ENCODE results near the gene PDP2.
"Not testable (repeated sequence)": the region's sequence is repeated elsewhere in the genome, so short reads cannot be mapped to it uniquely, and the experiment has no call there.

Gene PDP2

GRCh38 chr16:66853261-66854139, 26.8 kb upstream of the PDP2 start:
- no peak for DNase-seq (ENCODE audit: low spot score)

- DNase-seq (ENCODE audit: low spot score): no peak
These were observed 24.1 kb upstream of the PDP2 start for GRCh38 chr16:66856184-66856730.

- DNase-seq (ENCODE audit: low spot score): no peak
These were observed 23.5 kb upstream of the PDP2 start for GRCh38 chr16:66856801-66857200.

GRCh38 chr16:66857437-66857836, 22.9 kb upstream of the PDP2 start:
- no peak for DNase-seq (ENCODE audit: low spot score)

- no peak for DNase-seq (ENCODE audit: low spot score)
These were observed 21.4 kb upstream of the PDP2 start for GRCh38 chr16:66858740-66859396.

GRCh38 chr16:66859397-66860068, 20.8 kb upstream of the PDP2 start:
- no peak for DNase-seq (ENCODE audit: low spot score)

GRCh38 chr16:66862023-66862520, 18.2 kb upstream of the PDP2 start:
- DNase-seq (ENCODE audit: low spot score): no peak

GRCh38 chr16:66863707-66864106, 16.6 kb upstream of the PDP2 start:
- no peak for DNase-seq (ENCODE audit: low spot score)

- DNase-seq (ENCODE audit: low spot score): no peak
These were observed 10.9 kb upstream of the PDP2 start for GRCh38 chr16:66869424-66869823.

GRCh38 chr16:66871363-66871762, 9.0 kb upstream of the PDP2 start:
- DNase-seq (ENCODE audit: low spot score): not testable (repeated sequence)

- DNase-seq (ENCODE audit: low spot score): no peak
These were observed 8.5 kb upstream of the PDP2 start for GRCh38 chr16:66871840-66872239.

- no peak for DNase-seq (ENCODE audit: low spot score)
These were observed 7.8 kb upstream of the PDP2 start for GRCh38 chr16:66872559-66872942.

GRCh38 chr16:66872943-66873684, 7.2 kb upstream of the PDP2 start:
- peak; percentile 100 for DNase-seq (ENCODE audit: low spot score)

GRCh38 chr16:66873685-66874055, 6.6 kb upstream of the PDP2 start:
- no peak for DNase-seq (ENCODE audit: low spot score)

- no peak for DNase-seq (ENCODE audit: low spot score)
These were observed 6.1 kb upstream of the PDP2 start for GRCh38 chr16:66874079-66874775.

GRCh38 chr16:66878067-66878466, 2.2 kb upstream of the PDP2 start:
- no peak for DNase-seq (ENCODE audit: low spot score)

- DNase-seq (ENCODE audit: low spot score): no peak
These were observed 701 bp downstream of the PDP2 start for GRCh38 chr16:66881014-66881417.

- no peak for DNase-seq (ENCODE audit: low spot score)
These were observed 1.2 kb downstream of the PDP2 start for GRCh38 chr16:66881560-66881959.

GRCh38 chr16:66881964-66882508, 1.7 kb downstream of the PDP2 start:
- DNase-seq (ENCODE audit: low spot score): no peak

- DNase-seq (ENCODE audit: low spot score): no peak
These were observed 2.4 kb downstream of the PDP2 start for GRCh38 chr16:66882702-66883101.

- DNase-seq (ENCODE audit: low spot score): no peak
These were observed 5.2 kb downstream of the PDP2 start for GRCh38 chr16:66885491-66885890.

Measured in kidney capillary endothelial cell (primary cell).